NOMO-1 treated with dmso at 0.1 percent for 144 hours (cell line): ENCODE data around the gene DDX47.
"Not testable (repeated sequence)": the region's sequence is repeated elsewhere in the genome, so short reads cannot be mapped to it uniquely, and the experiment has no call there.

Source experiments
- DNase-seq: peaks from one replicate; lab custom pipeline; 2025; ENCODE audit not compliant: unreplicated experiment; lab: John Stamatoyannopoulos, UW

The DDX47 gene

GRCh38 chr12:12870465-12870864 is 57.3 kb downstream of the DDX47 start:
- no peak for DNase-seq

- DNase-seq = no peak
Measured at GRCh38 chr12:12871587-12872138, 58.5 kb downstream of the DDX47 start.

- DNase-seq = no peak
Measured at GRCh38 chr12:12872139-12872933, 59.2 kb downstream of the DDX47 start.

GRCh38 chr12:12872934-12873275 is 59.8 kb downstream of the DDX47 start:
- DNase-seq = no peak

GRCh38 chr12:12874029-12874428 is 60.9 kb downstream of the DDX47 start:
- no peak for DNase-seq

GRCh38 chr12:12875301-12875700 is 62.2 kb downstream of the DDX47 start:
- not testable (repeated sequence) for DNase-seq

- no peak for DNase-seq
Measured at GRCh38 chr12:12877153-12877768, 64.1 kb downstream of the DDX47 start.

GRCh38 chr12:12877781-12878455 is 64.8 kb downstream of the DDX47 start:
- DNase-seq = no peak
